Cardiac muscle cell (in vitro differentiated cells and primary cell): ENCODE measurements around the gene CELF2. TPM values are rescaled to one million over a fixed set of nuclear protein-coding genes. Genes with fewer than 3 reads are reported as not detected.

Experiments
- DNase-seq, 2 donors: peaks; one replicate each; pipeline versions ENCODE4 v3.0.0 to v3.0.0-alpha.2; 2010 to 2017; ENCODE audit warnings: low read depth in 1 of 2, low spot score in 1 of 2
- H3K27ac ChIP-seq: fragments of 200-600 bp; sonication (generic); 2 replicates; pipeline ENCODE4 v1.5.1; 2016
- H3K27me3 ChIP-seq: fragments of 200-600 bp; sonication (generic); 2 replicates; pipeline ENCODE4 v1.6.0; 2016; ENCODE audit warnings: control low read depth
- H3K36me3 ChIP-seq: fragments of 200-600 bp; sonication (generic); 2 replicates; pipeline ENCODE4 v1.5.1; 2016; ENCODE audit warnings: control low read depth
- H3K4me1 ChIP-seq: fragments of 200-600 bp; sonication (generic); 2 replicates; pipeline ENCODE4 v1.8.1; 2017; ENCODE audit warnings: low read depth, mild to moderate bottlenecking, mixed run types
- H3K4me3 ChIP-seq: fragments of 200-600 bp; sonication (generic); 2 replicates; pipeline ENCODE4 v1.5.1; 2016; ENCODE audit warnings: mild to moderate bottlenecking
- H3K9me3 ChIP-seq: fragments of 200-600 bp; sonication (generic); 2 replicates; pipeline ENCODE4 v1.5.1; 2017; ENCODE audit warnings: low read depth, mild to moderate bottlenecking, control low read depth
- CTCF ChIP-seq: IDR thresholded peaks from 2 replicates; pipeline ENCODE4 v1.5.1; 2012; ENCODE audit warnings: low read depth, mild to moderate bottlenecking, low read length
- polyA plus RNA-seq: library from polyadenylated mRNA; unstranded; fragments of >200 nt; fragmentation: Nextera tagmentation; extraction: Ambion mirVana; gene quantifications from 2 replicates; pipeline ENCODE4 v1.2.1, GENCODE V29; 2016
- total RNA-seq: library from RNA; depleted of rRNA; stranded (reverse); fragments of >200 nt; gene quantifications from 2 replicates; pipeline ENCODE4 v1.2.3, GENCODE V29; 2016

The CELF2 gene
- total and polyA plus RNA-seq, 2 experiments from 2014 or later = 66.9 to 82.7 TPM

- no peak for TF ChIP-seq CTCF
These were observed 311.5 kb downstream of the CELF2 start for GRCh38 chr10:11329062-11329673.

GRCh38 chr10:11330383-11331045 lies 312.8 kb downstream of the CELF2 start:
- Histone ChIP-seq H3K27me3 (no peaks in the 10 kb centered on the region), H3K27ac (no peak overlapping the region), H3K4me1 (peaks cover 24% of the 10 kb centered on the region), H3K36me3 (peaks cover 6% of the 10 kb centered on the region), H3K4me3 (no peak overlapping the region), H3K9me3 (no peaks in the 10 kb centered on the region)
- DNase-seq = peak in 1 of 2 donors; percentile 73
- TF ChIP-seq CTCF = no peak

More at GRCh38 chr10:11329062-11329673, 311.5 kb downstream of the CELF2 start:
- H3K27ac ChIP-seq = no peak overlapping the region
- no peaks in the 10 kb centered on the region for H3K9me3 ChIP-seq
- no peaks in the 10 kb centered on the region for H3K27me3 ChIP-seq
- no peak overlapping the region for H3K4me3 ChIP-seq
- peaks cover 12% of the 10 kb centered on the region for H3K4me1 ChIP-seq
- H3K36me3 ChIP-seq = peaks cover 9% of the 10 kb centered on the region
- DNase-seq = no peak

GRCh38 chr10:11331046-11331577 lies 313.4 kb downstream of the CELF2 start:
- no peak overlapping the region for H3K27ac ChIP-seq

GRCh38 chr10:11331726-11332125 lies 314.1 kb downstream of the CELF2 start:
- Histone ChIP-seq H3K27me3 (no peaks in the 10 kb centered on the region), H3K9me3 (no peaks in the 10 kb centered on the region), H3K36me3 (peaks cover 3% of the 10 kb centered on the region), H3K4me1 (peaks cover 23% of the 10 kb centered on the region), H3K4me3 (no peak overlapping the region), H3K27ac (no peak overlapping the region)
- DNase-seq = peak in 1 of 2 donors; percentile 31
- TF ChIP-seq CTCF = no peak

More at GRCh38 chr10:11331046-11331577, 313.4 kb downstream of the CELF2 start:
- no peaks in the 10 kb centered on the region for H3K27me3 ChIP-seq
- H3K4me3 ChIP-seq = no peak overlapping the region
- no peaks in the 10 kb centered on the region for H3K9me3 ChIP-seq
- DNase-seq = no peak
- peaks cover 25% of the 10 kb centered on the region for H3K4me1 ChIP-seq
- no peak for TF ChIP-seq CTCF
- peaks cover 6% of the 10 kb centered on the region for H3K36me3 ChIP-seq

GRCh38 chr10:11332846-11333245 lies 315.2 kb downstream of the CELF2 start:
- TF ChIP-seq CTCF = no peak
- DNase-seq = no peak
- H3K9me3 ChIP-seq = no peaks in the 10 kb centered on the region
- H3K36me3 ChIP-seq = peaks cover 3% of the 10 kb centered on the region
- H3K27ac ChIP-seq = peak overlapping the region; percentile 18
- H3K4me3 ChIP-seq = no peak overlapping the region
- peaks cover 15% of the 10 kb centered on the region for H3K4me1 ChIP-seq
- no peaks in the 10 kb centered on the region for H3K27me3 ChIP-seq
